DMS 273 (cell line): ENCODE data around the gene WDR73.
"Not testable (repeated sequence)": the region's sequence is repeated elsewhere in the genome, so short reads cannot be mapped to it uniquely, and the experiment has no call there.

Source experiments
- DNase-seq: peaks from one replicate; lab custom pipeline; 2025; ENCODE audit not compliant: unreplicated experiment; lab: John Stamatoyannopoulos, UW

Gene WDR73

DNA sequence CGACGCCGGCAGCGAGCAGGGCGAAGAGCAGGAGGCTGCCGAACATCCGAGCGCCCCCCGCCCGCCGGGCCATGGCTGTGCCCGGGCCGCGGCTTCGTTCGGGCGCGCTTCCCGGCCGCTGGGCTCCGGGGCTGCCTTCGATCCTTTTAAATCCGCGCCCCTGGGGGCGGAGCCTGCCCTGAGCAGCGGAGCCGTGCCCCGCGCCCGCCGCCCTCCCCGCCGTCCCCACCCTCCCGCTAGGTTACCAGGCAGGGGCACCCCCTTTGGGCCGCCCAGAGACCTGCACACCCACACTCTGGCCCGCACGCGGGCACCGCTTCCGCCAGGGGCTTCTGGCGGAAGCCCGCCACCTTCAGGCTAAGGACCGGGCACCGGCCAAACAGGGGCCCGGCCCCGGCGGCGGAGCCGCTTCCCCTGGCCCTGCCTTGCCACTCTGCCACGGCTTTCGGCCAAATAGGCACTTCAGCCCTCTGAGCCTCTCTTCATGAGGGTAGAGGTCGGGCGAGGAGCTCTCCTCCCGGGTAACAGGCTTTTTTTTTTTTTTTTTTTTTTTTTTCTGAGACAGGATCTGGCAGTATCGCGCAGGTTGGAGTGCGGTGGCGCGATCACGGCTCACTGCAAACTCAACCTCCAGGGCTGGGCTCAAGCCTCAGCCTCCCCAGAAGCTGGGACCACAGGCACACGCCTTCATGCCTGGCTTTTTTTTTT is 4.2 kb upstream of the WDR73 start, which contains the start of gene NMB:
Gene NMB (minus strand): TSS at position 120 of the 708 bp plus-strand sequence. CDS start 47 bp downstream, at position 73.
- peak; percentile 93 for DNase-seq

- DNase-seq = no peak
Observed at GRCh38 chr15:84657748-84658079, 3.6 kb upstream of the WDR73 start.

DNA sequence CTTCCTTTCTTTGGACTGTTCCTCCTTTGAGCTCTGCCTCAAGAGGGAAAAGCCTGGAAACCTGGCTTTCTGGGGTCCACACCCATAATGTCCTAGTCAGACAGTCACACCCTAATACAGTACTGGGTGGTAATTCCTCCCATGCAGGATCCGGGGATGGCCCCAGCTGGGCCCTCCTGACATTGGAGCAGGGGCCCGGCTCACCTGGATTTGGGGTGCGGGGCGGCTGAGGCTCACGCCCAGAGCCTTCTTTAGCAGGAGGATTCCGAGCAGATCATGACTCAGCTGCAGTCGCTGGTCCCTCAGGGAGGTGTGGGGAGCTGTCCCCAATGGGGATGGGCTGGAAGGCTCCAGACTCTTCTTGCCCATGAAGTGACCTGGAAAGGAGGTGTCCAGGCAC is 2.9 kb upstream of the WDR73 start:
- DNase-seq = no peak

DNA sequence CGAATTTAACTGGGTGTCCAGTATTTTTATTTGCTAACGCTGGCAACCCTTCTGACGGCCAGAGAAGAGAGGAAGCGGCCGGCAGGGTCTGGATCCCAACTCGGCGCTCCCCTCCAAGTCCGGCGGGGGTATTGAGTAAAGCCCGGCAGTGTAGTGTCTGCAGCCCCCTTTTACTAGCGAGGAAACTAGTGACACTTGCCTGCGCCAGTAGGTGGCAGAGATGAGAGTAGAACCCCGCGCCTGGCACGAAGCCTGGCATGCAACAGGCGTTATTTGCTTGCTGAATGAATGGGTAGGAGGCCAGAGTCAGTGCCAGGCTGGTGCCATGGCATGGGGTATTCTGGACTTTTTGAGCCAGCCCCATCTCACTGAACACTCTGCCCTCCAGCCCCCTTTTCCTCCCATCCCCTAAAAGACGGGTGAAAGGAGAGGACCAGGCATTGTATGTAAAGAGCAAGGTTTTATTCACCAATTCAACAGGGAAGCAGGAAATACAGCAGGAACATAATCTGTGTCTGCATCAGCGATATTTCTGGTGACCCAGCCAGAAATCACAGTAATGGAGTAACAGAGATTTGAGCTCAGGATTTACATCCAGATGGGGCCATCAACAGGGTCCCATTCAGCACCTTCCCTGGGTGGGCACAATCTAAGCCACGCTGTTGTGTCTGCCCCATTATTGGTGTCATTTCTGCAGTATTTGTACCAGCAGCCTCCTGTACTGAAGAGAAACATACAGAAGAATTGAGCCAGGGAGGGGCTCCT is 788 bp upstream of the WDR73 start:
- peak; percentile 91 for DNase-seq

DNA sequence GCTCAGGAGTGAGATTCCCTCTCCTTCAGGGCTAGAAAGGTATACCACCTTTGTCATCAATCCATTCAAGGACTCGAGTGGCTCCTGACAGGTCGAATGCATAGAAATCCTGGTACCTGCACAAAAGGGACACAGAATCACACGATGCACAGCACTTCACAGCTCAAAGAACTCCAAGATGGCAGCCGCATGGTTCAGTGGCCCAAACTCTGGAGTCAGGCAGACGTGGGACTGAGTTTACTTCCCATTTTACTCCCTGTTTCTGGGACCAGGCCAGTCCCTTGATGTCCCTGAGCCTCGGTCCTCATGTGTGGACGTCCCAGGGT is 536 bp downstream of the WDR73 start:
- peak; percentile 45 for DNase-seq

DNA sequence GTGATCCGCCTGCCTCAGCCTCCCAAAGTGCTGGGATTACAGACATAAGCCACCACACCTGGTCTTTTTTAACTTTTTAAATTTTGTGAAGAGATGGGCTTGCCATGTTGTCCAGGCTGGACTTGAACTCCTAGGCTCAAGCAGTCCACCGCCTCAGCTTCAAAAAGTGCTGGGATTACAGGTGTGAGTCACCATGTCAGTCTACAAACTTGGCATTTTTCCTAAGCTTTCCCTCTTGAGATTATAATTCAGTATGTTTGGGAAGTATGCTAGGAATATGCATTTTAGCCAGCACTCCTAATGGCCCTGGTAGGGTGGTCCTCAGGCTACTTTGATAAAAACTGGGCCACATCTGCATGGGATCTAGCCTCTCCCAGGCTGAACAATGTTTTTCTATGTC is 4.4 kb downstream of the WDR73 start:
- DNase-seq = no peak

- no peak for DNase-seq
Observed at GRCh38 chr15:84648539-84648938, 5.5 kb downstream of the WDR73 start.

- no peak for DNase-seq
Observed at GRCh38 chr15:84647726-84648125, 6.4 kb downstream of the WDR73 start.

- DNase-seq = no peak
Observed at GRCh38 chr15:84645997-84646396, 8.1 kb downstream of the WDR73 start.

- DNase-seq = no peak
Observed at GRCh38 chr15:84645496-84645895, 8.6 kb downstream of the WDR73 start.

- no peak for DNase-seq
Observed at GRCh38 chr15:84643838-84644237, 10.2 kb downstream of the WDR73 start.

GRCh38 chr15:84642640-84643039 is 11.4 kb downstream of the WDR73 start:
- not testable (repeated sequence) for DNase-seq

DNA sequence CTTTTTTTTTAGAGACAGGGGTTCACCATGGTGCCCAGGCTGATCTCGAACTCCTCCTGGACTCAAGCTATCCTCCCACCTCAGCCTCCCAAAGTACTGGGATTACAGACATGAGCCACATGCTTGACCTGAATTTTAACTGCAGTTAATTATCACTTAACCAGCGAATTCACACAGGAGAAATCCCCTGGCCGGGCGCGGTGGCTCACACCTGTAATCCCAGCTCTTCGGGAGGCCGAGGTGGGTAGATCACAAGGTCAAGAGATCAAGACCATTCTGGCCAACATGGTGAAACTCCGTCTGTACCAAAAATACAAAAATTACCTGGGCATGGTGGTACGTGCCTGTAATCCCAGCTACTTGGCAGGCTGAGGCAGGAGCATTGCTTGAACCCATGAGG is 12.2 kb downstream of the WDR73 start:
- DNase-seq = not testable (repeated sequence)

GRCh38 chr15:84638103-84638502 is 16.0 kb downstream of the WDR73 start:
- peak; percentile 38 for DNase-seq

DNA sequence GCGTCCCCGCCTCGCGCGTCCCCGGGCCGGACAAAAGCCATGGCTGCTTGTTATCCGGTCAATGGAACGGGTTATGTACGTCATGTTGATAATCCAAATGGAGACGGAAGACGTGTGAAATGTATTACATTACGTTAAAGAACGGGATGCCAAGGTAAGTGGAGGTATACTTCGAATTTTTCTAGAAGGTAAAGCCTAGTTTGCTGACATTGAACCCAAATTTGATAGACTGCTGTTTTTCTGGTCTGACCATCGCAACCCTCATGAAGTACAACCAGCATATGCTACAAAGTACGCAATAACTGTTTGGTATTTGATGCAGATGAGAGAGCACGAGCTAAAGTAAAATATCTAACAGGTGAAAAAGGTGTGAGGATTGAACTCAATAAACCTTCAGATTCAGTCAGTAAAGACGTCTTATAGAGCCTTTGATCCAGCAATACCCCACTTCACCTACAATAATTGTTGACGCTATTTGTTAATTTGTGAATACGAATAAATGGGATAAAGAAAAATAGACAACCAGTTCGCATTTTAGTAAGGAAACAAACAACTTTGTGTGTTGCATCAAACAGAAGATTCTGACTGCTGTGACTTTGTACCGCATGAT is 19.8 kb downstream of the WDR73 start:
- no peak for DNase-seq

GRCh38 chr15:84633311-84634227 is 20.5 kb downstream of the WDR73 start:
- peak; percentile 83 for DNase-seq

- DNase-seq = peak; percentile 49
Observed at GRCh38 chr15:84631706-84632272, 22.3 kb downstream of the WDR73 start.

- DNase-seq = no peak
Observed at GRCh38 chr15:84629033-84629432, 25.1 kb downstream of the WDR73 start.

GRCh38 chr15:84625123-84625522 is 29.0 kb downstream of the WDR73 start:
- DNase-seq = no peak

DNA sequence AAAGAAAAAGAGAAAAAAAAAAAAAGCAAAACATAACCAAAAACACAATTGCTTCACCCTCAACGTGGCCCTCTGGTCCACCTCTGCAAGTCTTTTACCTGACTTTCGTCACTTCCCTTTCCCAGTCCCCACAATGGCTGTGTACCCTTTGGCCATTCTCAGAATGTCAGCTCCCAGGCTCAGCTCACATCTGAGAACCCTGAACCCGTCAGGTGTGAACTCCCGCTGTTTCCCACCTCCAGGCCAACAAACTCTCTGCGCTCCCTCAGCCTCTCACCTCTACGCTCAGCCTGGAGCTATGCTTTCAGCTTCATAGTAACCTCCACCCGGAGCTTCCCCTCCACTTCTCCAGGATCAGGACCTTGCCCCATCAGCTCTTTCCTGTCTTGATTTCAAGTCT is 29.7 kb downstream of the WDR73 start:
- DNase-seq = no peak
